Fibroblast of gingiva (primary cell): ENCODE data around the gene SORCS1.

Source experiments
- DNase-seq: peaks from one replicate; pipeline ENCODE4 v3.0.0-alpha.2; 2011; ENCODE audit warnings: low read depth

Gene SORCS1

DNA sequence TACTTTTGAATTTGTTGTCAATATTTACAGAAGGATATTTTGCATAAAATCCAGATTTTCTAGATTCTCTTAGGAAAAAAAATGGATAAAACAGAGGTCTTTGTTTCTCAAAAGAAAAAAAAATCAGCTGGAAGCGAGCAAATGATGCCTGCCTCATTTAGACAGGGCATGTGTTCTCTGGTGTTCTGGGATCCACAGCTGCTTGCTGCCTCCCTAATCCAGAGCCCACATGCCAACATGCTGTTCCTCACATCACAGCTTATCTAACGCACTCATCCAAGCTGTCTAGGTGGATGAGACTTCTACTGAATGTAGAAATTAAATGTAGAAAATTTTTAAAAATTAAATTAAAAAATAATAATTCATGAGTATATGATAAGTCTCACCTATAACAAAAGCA is 630.1 kb downstream of the SORCS1 start:
- DNase-seq = no peak

GRCh38 chr10:106528702-106529101 is 635.8 kb downstream of the SORCS1 start:
- no peak for DNase-seq

DNA sequence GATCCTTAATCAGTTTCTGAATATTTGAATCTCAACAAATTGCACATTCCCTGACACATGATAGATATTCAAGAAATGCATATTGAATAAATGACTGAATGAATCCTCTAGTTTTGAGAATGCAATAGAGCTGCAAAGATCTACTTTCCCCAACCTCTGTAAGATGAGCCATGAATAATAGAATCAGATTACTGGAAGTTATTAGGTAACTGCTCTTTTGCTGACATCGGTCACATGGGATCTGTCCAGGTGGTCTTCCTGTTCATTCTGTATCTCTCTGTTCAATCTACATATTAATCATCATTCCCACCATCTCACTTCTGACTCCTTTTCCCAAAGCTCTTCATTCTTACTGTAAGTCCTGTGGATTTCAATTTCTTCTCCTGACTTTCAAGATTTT is 638.7 kb downstream of the SORCS1 start:
- DNase-seq = no peak
